Fibroblast of the aortic adventitia (primary cell): ENCODE data around the gene LCT. TPM values are rescaled to one million over a fixed set of nuclear protein-coding genes. Genes with fewer than 3 reads are reported as not detected.
"Not testable (repeated sequence)": the region's sequence is repeated elsewhere in the genome, so short reads cannot be mapped to it uniquely, and the experiment has no call there.

Experiments used
- DNase-seq: peaks from one replicate; pipeline ENCODE4 v3.0.0-alpha.2; 2010; ENCODE audit warnings: low read depth
- H3K4me3 ChIP-seq: 2 replicates; pipeline ENCODE4 v1.5.1; 2011; ENCODE audit warnings: low read depth, mild to moderate bottlenecking, control low read depth, low read length, moderate library complexity
- CTCF ChIP-seq: IDR thresholded peaks from 2 replicates; pipeline ENCODE4 v1.5.1; 2011; ENCODE audit warnings: mild to moderate bottlenecking, low read length, control low read depth, inconsistent platforms; ENCODE audit not compliant: insufficient read depth
- total RNA-seq: library from RNA; depleted of rRNA; stranded (reverse); fragments of >200 nt; gene quantifications from 2 replicates; pipeline ENCODE4 v1.2.3, GENCODE V29; 2012; ENCODE audit warnings: low replicate concordance

The LCT gene
- not detected in 2 replicates for total RNA-seq

- TF ChIP-seq CTCF, result no peak
- no peak for DNase-seq
- H3K4me3 ChIP-seq, result no peak within 1 kb of the TSS
Measured at GRCh38 chr2:135836596-135837270, at the start of gene LCT. Gene LCT, minus strand, starts transcription at chr2:135837184. Its CDS starts 15 bp downstream, at chr2:135837169.

GRCh38 chr2:135885709-135886108, 48.7 kb upstream of the LCT start:
- DNase-seq, result no peak
- H3K4me3 ChIP-seq, result no peak overlapping the region
- no peak for TF ChIP-seq CTCF

GRCh38 chr2:135882415-135882814, 45.4 kb upstream of the LCT start:
- H3K4me3 ChIP-seq, result no peak overlapping the region
- no peak for DNase-seq
- TF ChIP-seq CTCF, result no peak

GRCh38 chr2:135876770-135877169, 39.8 kb upstream of the LCT start:
- peak overlapping the region; percentile 82 for H3K4me3 ChIP-seq
- not testable (repeated sequence) for DNase-seq

GRCh38 chr2:135876066-135876711, 39.2 kb upstream of the LCT start, which contains the start of gene MCM6:
Gene MCM6, minus strand, starts transcription at chr2:135876443. Its CDS starts 78 bp downstream, at chr2:135876365.
- TF ChIP-seq CTCF, result peak; percentile 13
- DNase-seq, result peak; percentile 99
- H3K4me3 ChIP-seq, result peak within 1 kb of the TSS; percentile 82

GRCh38 chr2:135875491-135876065, 38.6 kb upstream of the LCT start:
- peak overlapping the region; percentile 82 for H3K4me3 ChIP-seq
- DNase-seq, result peak; percentile 54
- TF ChIP-seq CTCF, result no peak

GRCh38 chr2:135874777-135875365, 37.9 kb upstream of the LCT start:
- no peak for TF ChIP-seq CTCF
- peak; percentile 1 for DNase-seq
- peak overlapping the region; percentile 82 for H3K4me3 ChIP-seq
